ENCODE measurements around the gene EPB41L3.

The EPB41L3 gene

GRCh38 chr18:5519448-5520298 is 24.1 kb downstream of the EPB41L3 start:
- H3K27ac ChIP-seq = no peak overlapping the region
- no peak for TF ChIP-seq ZFX (IDR thresholded peaks at IDR 0.05; ENCODE audit: borderline replicate concordance)
- no peak for TF ChIP-seq CTCF (IDR thresholded peaks at IDR 0.05)

GRCh38 chr18:5518899-5519371 is 24.9 kb downstream of the EPB41L3 start:
- TF ChIP-seq ZFX (IDR thresholded peaks at IDR 0.05; ENCODE audit: borderline replicate concordance) (no peak), CTCF (IDR thresholded peaks at IDR 0.05) (no peak)
- no peak overlapping the region for H3K27ac ChIP-seq

- TF ChIP-seq CTCF (IDR thresholded peaks at IDR 0.05) = no peak
- no peak for TF ChIP-seq ZFX (IDR thresholded peaks at IDR 0.05; ENCODE audit: borderline replicate concordance)
- no peak overlapping the region for H3K27ac ChIP-seq
Measured at GRCh38 chr18:5518179-5518770, 25.5 kb downstream of the EPB41L3 start.

- H3K27ac ChIP-seq = no peak overlapping the region
- TF ChIP-seq CTCF (IDR thresholded peaks at IDR 0.05) = no peak
- no peak for TF ChIP-seq ZFX (IDR thresholded peaks at IDR 0.05; ENCODE audit: borderline replicate concordance)
Measured at GRCh38 chr18:5516841-5517240, 27.0 kb downstream of the EPB41L3 start.

- TF ChIP-seq ZFX (IDR thresholded peaks at IDR 0.05; ENCODE audit: borderline replicate concordance) = no peak
- no peak for TF ChIP-seq CTCF (IDR thresholded peaks at IDR 0.05)
- H3K27ac ChIP-seq = no peak overlapping the region
Measured at GRCh38 chr18:5515011-5515784, 28.6 kb downstream of the EPB41L3 start.

GRCh38 chr18:5513947-5514346 is 29.9 kb downstream of the EPB41L3 start:
- TF ChIP-seq ZFX (IDR thresholded peaks at IDR 0.05; ENCODE audit: borderline replicate concordance) (no peak), CTCF (IDR thresholded peaks at IDR 0.05) (no peak)
- no peak overlapping the region for H3K27ac ChIP-seq

Measured in 22Rv1 (cell line).